Erythroblast (primary cell): Measurements from ENCODE around the gene PPP1R1C.

Experiments
- GATA1 ChIP-seq: IDR thresholded peaks from 2 replicates; pipeline ENCODE4 v1.6.1; 2011; ENCODE audit warnings: low read depth, mild to moderate bottlenecking, control low read depth, low read length, moderate library complexity
- POLR2A ChIP-seq: IDR thresholded peaks from 2 replicates; pipeline ENCODE4 v1.6.1; 2011; ENCODE audit warnings: mild to moderate bottlenecking, low read length

DNA sequence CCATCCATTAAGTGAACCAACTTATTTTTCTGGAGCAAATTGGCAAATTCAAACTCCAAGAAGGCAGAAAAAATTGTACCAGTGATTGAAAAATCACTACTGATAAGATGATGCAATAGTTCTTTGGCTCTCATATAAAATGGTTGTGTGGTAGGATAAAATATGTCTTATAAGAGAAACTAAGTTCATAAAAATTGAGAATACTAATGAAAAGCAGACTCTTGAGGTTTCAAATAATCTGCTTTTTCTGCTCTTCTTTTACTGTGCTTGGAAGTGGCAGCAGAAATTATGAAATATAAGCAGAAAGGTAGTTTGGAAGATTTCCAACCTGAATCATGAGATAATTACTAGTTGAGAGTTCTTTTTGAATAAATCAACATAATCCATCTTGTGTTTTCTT, 61.9 kb downstream of the PPP1R1C start:
- TF ChIP-seq POLR2A (no peak), GATA1 (no peak)
